ENCODE data around the gene RSU1. TPM values are rescaled to one million over a fixed set of nuclear protein-coding genes. Genes with fewer than 3 reads are reported as not detected.

RSU1 gene
- total RNA-seq, 1 donor from 2014 or later = 75.3 TPM

- DNase-seq (ENCODE audit: low read depth) = no peak
- H3K36me3 ChIP-seq (ENCODE audit: control insufficient read depth, insufficient read depth, low read length) = no peaks in the 10 kb centered on the region
- no peak overlapping the region for H3K4me3 ChIP-seq (ENCODE audit: low read depth, low read length)
- TF ChIP-seq CTCF (IDR thresholded peaks at IDR 0.05; ENCODE audit: insufficient read depth, low read length, poor library complexity, severe bottlenecking) = no peak
- no peaks in the 10 kb centered on the region for H3K27me3 ChIP-seq (ENCODE audit: control insufficient read depth, insufficient read depth, low read length)
These were observed 130.9 kb downstream of the RSU1 start for GRCh38 chr10:16686054-16686902.

- no peak for TF ChIP-seq CTCF (IDR thresholded peaks at IDR 0.05; ENCODE audit: insufficient read depth, low read length, poor library complexity, severe bottlenecking)
- no peak for DNase-seq (ENCODE audit: low read depth)
These were observed 131.7 kb downstream of the RSU1 start for GRCh38 chr10:16685551-16685950.

GRCh38 chr10:16681521-16681920 is 135.7 kb downstream of the RSU1 start:
- no peak for DNase-seq (ENCODE audit: low read depth)
- no peak for TF ChIP-seq CTCF (IDR thresholded peaks at IDR 0.05; ENCODE audit: insufficient read depth, low read length, poor library complexity, severe bottlenecking)

More at GRCh38 chr10:16685551-16685950, 131.7 kb downstream of the RSU1 start:
- no peaks in the 10 kb centered on the region for H3K36me3 ChIP-seq (ENCODE audit: control insufficient read depth, insufficient read depth, low read length)
- no peak overlapping the region for H3K4me3 ChIP-seq (ENCODE audit: low read depth, low read length)
- H3K27me3 ChIP-seq (ENCODE audit: control insufficient read depth, insufficient read depth, low read length) = no peaks in the 10 kb centered on the region

GRCh38 chr10:16679511-16679910 is 137.7 kb downstream of the RSU1 start:
- Histone ChIP-seq H3K36me3 (ENCODE audit: control insufficient read depth, insufficient read depth, low read length) (no peaks in the 10 kb centered on the region), H3K27me3 (ENCODE audit: control insufficient read depth, insufficient read depth, low read length) (no peaks in the 10 kb centered on the region), H3K4me3 (ENCODE audit: low read depth, low read length) (no peak overlapping the region)
- TF ChIP-seq CTCF (IDR thresholded peaks at IDR 0.05; ENCODE audit: insufficient read depth, low read length, poor library complexity, severe bottlenecking) = no peak
- DNase-seq (ENCODE audit: low read depth) = no peak

More at GRCh38 chr10:16681521-16681920, 135.7 kb downstream of the RSU1 start:
- Histone ChIP-seq H3K4me3 (ENCODE audit: low read depth, low read length) (no peak overlapping the region), H3K36me3 (ENCODE audit: control insufficient read depth, insufficient read depth, low read length) (no peaks in the 10 kb centered on the region), H3K27me3 (ENCODE audit: control insufficient read depth, insufficient read depth, low read length) (no peaks in the 10 kb centered on the region)

GRCh38 chr10:16675334-16675733 is 141.9 kb downstream of the RSU1 start:
- no peak for DNase-seq (ENCODE audit: low read depth)
- TF ChIP-seq CTCF (IDR thresholded peaks at IDR 0.05; ENCODE audit: insufficient read depth, low read length, poor library complexity, severe bottlenecking) = no peak
- no peak overlapping the region for H3K4me3 ChIP-seq (ENCODE audit: low read depth, low read length)
- H3K36me3 ChIP-seq (ENCODE audit: control insufficient read depth, insufficient read depth, low read length) = no peaks in the 10 kb centered on the region
- no peaks in the 10 kb centered on the region for H3K27me3 ChIP-seq (ENCODE audit: control insufficient read depth, insufficient read depth, low read length)
